Bronchial epithelial cell (primary cell): ENCODE measurements around the gene C1orf105. TPM values are rescaled to one million over a fixed set of nuclear protein-coding genes. Genes with fewer than 3 reads are reported as not detected.

ENCODE experiments used
- DNase-seq: peaks from one replicate; pipeline ENCODE4 v3.0.0-alpha.2; 2010; ENCODE audit warnings: low read depth
- FAIRE-seq: peaks from 2 replicates; lab custom pipeline; 2011; peaks lifted over from hg19 to GRCh38; lab: Jason Lieb, UNC
- H3K27me3 ChIP-seq: 2 replicates; pipeline ENCODE4 v1.5.1; 2011; ENCODE audit warnings: low read length; ENCODE audit not compliant: control insufficient read depth, insufficient read depth
- H3K36me3 ChIP-seq: 2 replicates; pipeline ENCODE4 v1.5.1; 2011; ENCODE audit warnings: low read length; ENCODE audit not compliant: control insufficient read depth, insufficient read depth
- H3K4me3 ChIP-seq: 2 replicates; pipeline ENCODE4 v1.5.1; 2011; ENCODE audit warnings: mild to moderate bottlenecking, low read depth, low read length, control low read depth
- total RNA-seq: library from RNA; depleted of rRNA; stranded (reverse); fragments of >200 nt; gene quantifications from 2 replicates; pipeline ENCODE4 v1.2.1, GENCODE V29; 2014
- TF ChIP-seq, protein P1 (sequence below): IDR thresholded peaks from 2 replicates; pipeline ENCODE4 v1.5.1; 2011; ENCODE audit warnings: mild to moderate bottlenecking, moderate library complexity, low read length, control low read depth, inconsistent platforms; ENCODE audit not compliant: insufficient read depth, severe bottlenecking

C1orf105 gene
- total RNA-seq, 1 donor from 2014 or later, result not detected

DNA sequence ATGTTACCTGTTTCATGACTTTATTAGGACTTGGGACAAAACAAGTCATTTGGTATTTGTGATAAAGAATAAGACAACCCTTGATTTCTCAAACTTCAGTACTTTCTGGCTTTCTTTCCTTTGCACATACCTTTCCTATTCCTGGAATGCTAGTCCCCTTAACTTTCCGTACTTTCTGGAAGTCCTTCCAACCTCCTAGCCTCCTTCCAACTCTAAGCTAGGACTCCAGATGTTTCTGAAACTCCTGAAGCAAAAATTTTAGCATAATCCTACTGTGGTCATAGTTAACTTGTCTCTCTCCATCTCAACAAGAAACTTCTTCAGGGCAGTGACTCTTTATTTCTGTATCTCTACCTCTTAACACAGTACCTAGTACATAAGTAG lies 19.8 kb upstream of the C1orf105 start:
- TF ChIP-seq, protein P1, sequence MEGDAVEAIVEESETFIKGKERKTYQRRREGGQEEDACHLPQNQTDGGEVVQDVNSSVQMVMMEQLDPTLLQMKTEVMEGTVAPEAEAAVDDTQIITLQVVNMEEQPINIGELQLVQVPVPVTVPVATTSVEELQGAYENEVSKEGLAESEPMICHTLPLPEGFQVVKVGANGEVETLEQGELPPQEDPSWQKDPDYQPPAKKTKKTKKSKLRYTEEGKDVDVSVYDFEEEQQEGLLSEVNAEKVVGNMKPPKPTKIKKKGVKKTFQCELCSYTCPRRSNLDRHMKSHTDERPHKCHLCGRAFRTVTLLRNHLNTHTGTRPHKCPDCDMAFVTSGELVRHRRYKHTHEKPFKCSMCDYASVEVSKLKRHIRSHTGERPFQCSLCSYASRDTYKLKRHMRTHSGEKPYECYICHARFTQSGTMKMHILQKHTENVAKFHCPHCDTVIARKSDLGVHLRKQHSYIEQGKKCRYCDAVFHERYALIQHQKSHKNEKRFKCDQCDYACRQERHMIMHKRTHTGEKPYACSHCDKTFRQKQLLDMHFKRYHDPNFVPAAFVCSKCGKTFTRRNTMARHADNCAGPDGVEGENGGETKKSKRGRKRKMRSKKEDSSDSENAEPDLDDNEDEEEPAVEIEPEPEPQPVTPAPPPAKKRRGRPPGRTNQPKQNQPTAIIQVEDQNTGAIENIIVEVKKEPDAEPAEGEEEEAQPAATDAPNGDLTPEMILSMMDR, result no peak
- H3K27me3 ChIP-seq, result no peaks in the 10 kb centered on the region
- no peaks in the 10 kb centered on the region for H3K36me3 ChIP-seq
- no peak overlapping the region for H3K4me3 ChIP-seq
- DNase-seq (no peak), FAIRE-seq (no peak)

DNA sequence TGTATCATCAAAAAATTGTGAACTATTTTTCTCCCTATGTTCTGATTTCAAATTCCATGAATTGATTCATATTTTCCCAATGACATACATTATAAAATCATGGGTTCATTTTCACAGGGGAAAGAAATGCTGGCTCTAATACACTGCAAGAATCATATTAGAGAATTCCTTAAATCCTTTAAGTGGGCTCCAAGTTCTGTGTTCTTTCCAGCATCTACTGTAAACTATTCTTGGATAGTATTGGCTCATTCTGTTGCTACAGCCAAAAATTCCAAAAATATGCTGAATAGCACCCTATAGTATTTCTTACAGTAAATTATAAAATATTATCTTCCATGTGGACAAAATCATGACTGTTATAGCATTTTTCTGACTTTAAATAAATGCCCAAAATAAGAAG lies 19.0 kb upstream of the C1orf105 start:
- no peak for FAIRE-seq
- no peak for DNase-seq
- no peak overlapping the region for H3K4me3 ChIP-seq
- TF ChIP-seq, protein P1, result no peak
- no peaks in the 10 kb centered on the region for H3K36me3 ChIP-seq
- no peaks in the 10 kb centered on the region for H3K27me3 ChIP-seq

DNA sequence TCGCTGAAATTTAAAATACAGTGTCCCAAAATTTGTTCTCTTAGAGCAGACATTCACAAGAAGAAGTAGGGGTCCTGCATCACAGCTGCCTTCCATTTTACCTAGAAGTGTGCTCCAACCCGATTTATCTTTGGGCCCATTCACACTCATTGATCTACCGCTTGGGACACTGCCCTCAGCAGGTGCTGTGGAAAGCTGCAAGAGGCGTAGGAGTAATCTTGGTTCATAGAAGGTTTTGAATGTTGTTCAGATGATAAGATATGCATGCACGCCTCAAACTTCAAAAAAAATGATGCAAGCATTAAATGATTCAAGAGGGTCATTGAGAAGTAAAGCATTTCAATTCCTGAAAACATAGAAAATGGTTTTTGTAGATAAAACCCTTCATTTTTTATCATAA lies 18.6 kb upstream of the C1orf105 start:
- FAIRE-seq (no peak), DNase-seq (no peak)
- H3K4me3 ChIP-seq, result no peak overlapping the region
- H3K36me3 ChIP-seq, result no peaks in the 10 kb centered on the region
- TF ChIP-seq, protein P1, result no peak
- no peaks in the 10 kb centered on the region for H3K27me3 ChIP-seq

DNA sequence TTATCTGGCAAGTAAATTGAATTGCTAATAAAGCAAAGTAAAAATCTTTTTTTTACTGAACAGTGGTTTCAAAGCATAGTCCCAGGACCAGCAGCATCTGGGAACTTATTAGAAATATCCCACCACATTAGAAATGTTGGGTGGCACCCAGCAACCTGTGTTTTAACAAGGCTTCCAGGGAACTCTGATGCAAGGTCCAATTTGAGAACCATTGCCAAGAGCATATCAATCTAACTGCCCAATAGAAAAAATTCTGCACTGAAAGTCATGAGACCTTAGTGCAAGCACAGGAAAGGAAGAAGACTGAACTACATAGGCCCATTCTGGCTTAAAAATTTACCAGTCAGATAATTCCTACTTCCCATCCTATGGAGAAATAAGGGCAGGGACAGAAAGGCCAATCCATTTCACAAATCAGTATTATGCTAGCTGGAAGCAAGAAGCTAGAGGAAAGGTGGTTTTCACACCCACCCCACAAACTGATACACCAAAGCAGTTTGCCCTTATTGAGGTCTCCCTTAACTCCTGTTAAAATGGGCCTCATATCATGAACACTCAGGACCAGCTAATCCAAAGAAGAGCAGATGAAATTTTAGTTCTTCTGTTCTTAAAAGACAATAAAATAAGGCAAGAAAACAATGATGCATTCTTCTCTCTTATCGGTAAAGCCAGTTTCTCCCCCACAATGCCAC lies 17.5 kb upstream of the C1orf105 start:
- H3K4me3 ChIP-seq, result no peak overlapping the region
- TF ChIP-seq, protein P1, result no peak
- DNase-seq (no peak), FAIRE-seq (no peak)
- no peaks in the 10 kb centered on the region for H3K36me3 ChIP-seq
- H3K27me3 ChIP-seq, result no peaks in the 10 kb centered on the region

DNA sequence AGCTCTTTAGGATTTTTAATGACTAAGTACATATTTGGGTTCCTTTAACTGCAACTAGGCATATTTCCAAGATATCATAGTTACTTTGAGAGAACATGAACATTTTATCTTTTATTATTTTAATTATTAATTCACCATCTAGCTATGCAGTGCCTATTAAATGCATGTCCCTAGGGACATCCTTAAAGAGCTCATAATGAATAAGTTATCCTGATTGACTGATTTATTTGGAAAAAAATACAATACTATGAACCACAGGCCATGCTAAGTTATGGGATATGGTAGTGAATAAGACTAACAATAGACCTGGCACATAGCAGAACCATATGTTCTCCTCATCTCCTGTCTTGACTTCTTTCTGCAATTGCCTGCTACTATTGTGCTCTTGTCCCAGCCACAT lies 16.4 kb upstream of the C1orf105 start:
- DNase-seq (no peak), FAIRE-seq (no peak)
- no peak overlapping the region for H3K4me3 ChIP-seq
- TF ChIP-seq, protein P1, result no peak
- H3K36me3 ChIP-seq, result no peaks in the 10 kb centered on the region
- no peaks in the 10 kb centered on the region for H3K27me3 ChIP-seq

DNA sequence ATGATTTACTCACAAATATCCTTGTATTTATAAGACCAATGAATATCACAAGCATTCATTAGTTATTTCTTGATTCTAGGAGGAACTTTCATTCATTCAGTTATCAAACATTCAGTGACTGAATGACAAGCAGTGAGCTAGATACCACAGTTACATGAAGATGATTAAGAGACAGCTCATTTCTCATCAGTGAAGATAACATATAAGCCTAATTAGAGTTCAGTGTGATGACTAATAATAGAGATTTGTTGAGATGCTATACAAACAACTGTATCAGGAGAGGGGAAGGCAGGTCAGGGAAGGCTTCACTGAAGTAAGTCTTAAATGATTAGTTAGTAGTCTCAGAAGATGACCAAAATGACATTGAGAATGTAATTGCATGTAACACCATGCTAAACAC lies 14.6 kb upstream of the C1orf105 start:
- TF ChIP-seq, protein P1, result no peak
- FAIRE-seq, result no peak

More for the DNA sequence above, 14.6 kb upstream of the C1orf105 start:
- peak; percentile 76 for DNase-seq
- H3K27me3 ChIP-seq, result no peaks in the 10 kb centered on the region
- H3K4me3 ChIP-seq, result no peak overlapping the region
- no peaks in the 10 kb centered on the region for H3K36me3 ChIP-seq
